A549 (cell line): ENCODE results near the gene MFSD2A. TPM values are rescaled to one million over a fixed set of nuclear protein-coding genes. Genes with fewer than 3 reads are reported as not detected.
A peak's percentile ranks its signal among the peaks of the same experiment; 100 is the strongest.

Source experiments
- ATAC-seq, 2 experiments: fragments of 200-7000 bp in 1 of 2; fragments of >200 bp in 1 of 2; cut with Nextera tagmentation in 1 of 2; cut with Tn5 transposase in 1 of 2; 3 replicates each; pipeline versions ENCODE4 v1.8.0 to v1.9.1; 2018 to 2020; ENCODE audit warnings: mild to moderate bottlenecking in 1 of 2, moderate library complexity in 1 of 2
- CTCF ChIA-PET: fragments of 300-600 bp; sonication (Branson Sonifier 250); formaldehyde crosslinking; extraction: SDS; loops from one replicate; lab custom pipeline; 2021; ENCODE audit warnings: antibody characterized with exemption, inconsistent platforms; lab: Yijun Ruan, JAX
- POLR2A ChIA-PET: fragments of 350-600 bp; formaldehyde crosslinking; extraction: SDS; loops from one replicate; lab custom pipeline; 2021; ENCODE audit warnings: antibody characterized with exemption, inconsistent platforms; lab: Yijun Ruan, JAX
- DNase-seq, 2 experiments: peaks; one replicate each; pipeline versions ENCODE4 v3.0.0 to v3.0.0-alpha.2; 2011 to 2016; ENCODE audit warnings: low read depth in 1 of 2, low spot score in 1 of 2
- FAIRE-seq: peaks from 2 replicates; lab custom pipeline; 2011; peaks lifted over from hg19 to GRCh38; lab: Jason Lieb, UNC
- H3K27ac ChIP-seq, 2 experiments: fragments of >200 bp; sonication (Bioruptor Twin); formaldehyde crosslinking; 3 replicates each; pipeline ENCODE4 v1.5.1; 2016 to 2017
- H3K4me1 ChIP-seq: fragments of >200 bp; sonication (Bioruptor Twin); formaldehyde crosslinking; 3 replicates; pipeline ENCODE4 v1.6.1; 2016
- H3K4me2 ChIP-seq: fragments of >200 bp; sonication (Bioruptor Twin); formaldehyde crosslinking; 3 replicates; pipeline ENCODE4 v1.6.1; 2016
- H3K4me3 ChIP-seq: fragments of >200 bp; sonication (Bioruptor Twin); formaldehyde crosslinking; 3 replicates; pipeline ENCODE4 v1.5.1; 2016
- H3K9me3 ChIP-seq: fragments of >200 bp; sonication (Bioruptor Twin); formaldehyde crosslinking; 3 replicates; pipeline ENCODE4 v1.6.1; 2016
- ATOH8 ChIP-seq: fragments of 250-450 bp; sonication (Bioruptor Pico); IDR thresholded peaks from 2 replicates; pipeline ENCODE4 v1.5.0; 2020; ENCODE audit warnings: low read depth, mild to moderate bottlenecking, moderate library complexity
- CBX2 ChIP-seq: fragments of 200-600 bp; sonication (generic); IDR thresholded peaks from 2 replicates; pipeline ENCODE4 v1.6.1; 2016; ENCODE audit warnings: low read depth, mild to moderate bottlenecking, borderline replicate concordance
- EHF ChIP-seq: fragments of 250-450 bp; sonication (Bioruptor Pico); IDR thresholded peaks from 2 replicates; pipeline ENCODE4 v1.5.0; 2020; ENCODE audit warnings: mild to moderate bottlenecking
- ELK1 ChIP-seq: fragments of 150-350 bp; IDR thresholded peaks from 2 replicates; pipeline ENCODE4 v1.6.1; 2014; ENCODE audit warnings: low read depth, mild to moderate bottlenecking, low read length
- EP300 ChIP-seq, 2 experiments: fragments of >200 bp; sonication (Bioruptor Twin); formaldehyde crosslinking; IDR thresholded peaks; 2 replicates in 1 of 2; 3 replicates in 1 of 2; pipeline ENCODE4 v1.6.1; 2016 to 2017
- FOSB ChIP-seq: fragments of 250-450 bp; sonication (Bioruptor Pico); IDR thresholded peaks from 2 replicates; pipeline ENCODE4 v1.5.0; 2020; ENCODE audit warnings: mild to moderate bottlenecking, moderate library complexity
- GATA3 ChIP-seq: IDR thresholded peaks from 2 replicates; pipeline ENCODE4 v1.6.1; 2012; ENCODE audit warnings: borderline replicate concordance
- HDAC2 ChIP-seq: fragments of 200-600 bp; sonication (generic); IDR thresholded peaks from 2 replicates; pipeline ENCODE4 v1.6.1; 2016
- HOXA7 ChIP-seq: fragments of 250-450 bp; sonication (Bioruptor Pico); IDR thresholded peaks from 2 replicates; pipeline ENCODE4 v1.5.0; 2020; ENCODE audit warnings: mild to moderate bottlenecking, moderate library complexity
- HOXB13 ChIP-seq: fragments of 250-450 bp; sonication (Bioruptor Pico); IDR thresholded peaks from 2 replicates; pipeline ENCODE4 v1.5.0; 2020; ENCODE audit warnings: low read depth, mild to moderate bottlenecking, moderate library complexity
- MAZ ChIP-seq: fragments of 150-350 bp; IDR thresholded peaks from 2 replicates; pipeline ENCODE4 v1.6.1; 2014; ENCODE audit warnings: antibody characterized with exemption, low read depth, low read length, borderline replicate concordance
- NFE2L2 ChIP-seq: fragments of 150-350 bp; conservative IDR thresholded peaks from 2 replicates; pipeline ENCODE4 v1.6.1; 2014; ENCODE audit warnings: low read length
- NPAS2 ChIP-seq: fragments of 250-450 bp; sonication (Bioruptor Pico); IDR thresholded peaks from 2 replicates; pipeline ENCODE4 v1.8.0; 2022; ENCODE audit warnings: mild to moderate bottlenecking, moderate library complexity, borderline replicate concordance
- PHF8 ChIP-seq: fragments of 200-600 bp; sonication (generic); IDR thresholded peaks from 2 replicates; pipeline ENCODE4 v1.6.1; 2016; ENCODE audit warnings: low read depth, mild to moderate bottlenecking, antibody characterized with exemption, moderate library complexity, borderline replicate concordance
- RAD21 ChIP-seq, 2 experiments: fragments of >200 bp in 1 of 2; sonication (Bioruptor Twin) in 1 of 2; formaldehyde crosslinking in 1 of 2; IDR thresholded peaks in 1 of 2; conservative IDR thresholded peaks in 1 of 2; 2 replicates in 1 of 2; 3 replicates in 1 of 2; pipeline ENCODE4 v1.6.1; 2012 to 2018; ENCODE audit warnings: inconsistent platforms in 1 of 2
- RCOR1 ChIP-seq: fragments of 150-350 bp; IDR thresholded peaks from 2 replicates; pipeline ENCODE4 v1.6.1; 2014; ENCODE audit warnings: antibody characterized with exemption, low read length, low read depth
- RFX5 ChIP-seq: fragments of 450-650 bp; IDR thresholded peaks from 2 replicates; pipeline ENCODE4 v1.7.1; 2014; ENCODE audit warnings: antibody characterized with exemption, mild to moderate bottlenecking, moderate library complexity
- RNF2 ChIP-seq: fragments of 200-600 bp; sonication (generic); IDR thresholded peaks from 2 replicates; pipeline ENCODE4 v1.6.1; 2016; ENCODE audit warnings: low read depth, mild to moderate bottlenecking, antibody characterized with exemption, moderate library complexity, borderline replicate concordance
- SREBF2 ChIP-seq: fragments of 450-650 bp; IDR thresholded peaks from 2 replicates; pipeline ENCODE4 v1.6.1; 2014; ENCODE audit warnings: mild to moderate bottlenecking, moderate library complexity
- TFCP2L1 ChIP-seq: fragments of 250-450 bp; sonication (Bioruptor Pico); IDR thresholded peaks from 2 replicates; pipeline ENCODE4 v1.5.0; 2021; ENCODE audit warnings: mild to moderate bottlenecking
- ZC3H11A ChIP-seq: fragments of 450-650 bp; IDR thresholded peaks from 2 replicates; pipeline ENCODE4 v1.6.1; 2014; ENCODE audit warnings: antibody characterized with exemption, mild to moderate bottlenecking
- ZNF302 ChIP-seq: fragments of 250-450 bp; sonication (Bioruptor Pico); IDR thresholded peaks from 2 replicates; pipeline ENCODE4 v1.9.0; 2021; ENCODE audit warnings: inconsistent platforms, mild to moderate bottlenecking, moderate library complexity
- WGBS: methylation state at CpG from one replicate; pipeline ENCODE4 v1.1.6; 2017; ENCODE audit errors: missing lambda C conversion rate; 5-methylcytosine and 5-hydroxymethylcytosine counted together
- polyA plus RNA-seq, 4 experiments: library from polyadenylated mRNA; depleted of rRNA in 3 of 4; stranded (reverse); fragments of >200 nt; fragmentation: RNase III in 1 of 4; extraction: RNeasy Plus Mini Kit Qiagen cat#74134 plus additional on column Dnase treatment in 1 of 4; gene quantifications; 2 replicates in 3 of 4; 3 replicates in 1 of 4; pipeline ENCODE4 v1.2.3, GENCODE V29; 2011 to 2017
- TF ChIP-seq, protein P1 (sequence below): IDR thresholded peaks from 2 replicates; pipeline ENCODE4 v1.6.1; 2012
- TF ChIP-seq, protein P2 (sequence below): fragments of >200 bp; sonication (Bioruptor Twin); formaldehyde crosslinking; IDR thresholded peaks from 2 replicates; pipeline ENCODE4 v1.6.1; 2016

The MFSD2A gene
- polyA plus RNA-seq, 2 of the 4 experiments (the other 2 are of a cell fraction) = 3.0 to 3.1 TPM

- no peak for FAIRE-seq
These were observed 37.9 kb downstream of the MFSD2A start for GRCh38 chr1:39992888-39993287.

GRCh38 chr1:39995973-39996393 is 41.0 kb downstream of the MFSD2A start:
- H3K9me3 ChIP-seq = no peaks in the 10 kb centered on the region
- no peaks in the 10 kb centered on the region for H3K4me1 ChIP-seq
- POLR2A ChIA-PET = no interaction called here
- no peak overlapping the region for H3K4me3 ChIP-seq
- FAIRE-seq = no peak
- ATAC-seq = 0 out of 6 replicates have a peak, but pooled peaks of 1 of the 2 experiments have one; percentile 47
- 100% methylated on average over 1 of the region's 1 CpG for WGBS
- no peak overlapping the region for H3K4me2 ChIP-seq
- TF ChIP-seq RFX5 (no peak), EHF (CRISPR knock-in tag) (no peak), NFE2L2 (no peak), SREBF2 (no peak), EP300 (IDR thresholded peaks at IDR 0.05) (no peak), PHF8 (no peak), MAZ (no peak), ATOH8 (no peak), HOXB13 (CRISPR knock-in tag) (no peak), CBX2 (no peak), RAD21 (conservative IDR thresholded peaks at IDR 0.05 in 1 of 2, IDR thresholded peaks at IDR 0.05 in 1 of 2) (no peak), RCOR1 (no peak), NPAS2 (CRISPR knock-in tag) (no peak), FOSB (CRISPR knock-in tag) (no peak)
- TF ChIP-seq, protein P1, sequence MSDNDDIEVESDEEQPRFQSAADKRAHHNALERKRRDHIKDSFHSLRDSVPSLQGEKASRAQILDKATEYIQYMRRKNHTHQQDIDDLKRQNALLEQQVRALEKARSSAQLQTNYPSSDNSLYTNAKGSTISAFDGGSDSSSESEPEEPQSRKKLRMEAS = no peak
- TF ChIP-seq, protein P2, sequence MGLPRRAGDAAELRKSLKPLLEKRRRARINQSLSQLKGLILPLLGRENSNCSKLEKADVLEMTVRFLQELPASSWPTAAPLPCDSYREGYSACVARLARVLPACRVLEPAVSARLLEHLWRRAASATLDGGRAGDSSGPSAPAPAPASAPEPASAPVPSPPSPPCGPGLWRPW = no peak
- TF ChIP-seq, all 56 proteins: peak for 0
- no peak overlapping the region for H3K27ac ChIP-seq
- CTCF ChIA-PET = interaction anchor here (0.9 kb wide), 1 partner anchor 23 kb away, joined by 4 read pairs; no protein-coding TSS in a partner anchor
- DNase-seq = no peak

More at GRCh38 chr1:39992888-39993287, 37.9 kb downstream of the MFSD2A start:
- Histone ChIP-seq H3K27ac (no peak overlapping the region), H3K4me2 (no peak overlapping the region), H3K4me1 (no peaks in the 10 kb centered on the region), H3K4me3 (no peak overlapping the region), H3K9me3 (no peaks in the 10 kb centered on the region)
- POLR2A ChIA-PET = no interaction called here
- ATAC-seq (no peak), DNase-seq (no peak)
- 46% methylated on average over 2 of the region's 5 CpGs for WGBS
- CTCF ChIA-PET = no interaction called here
- TF ChIP-seq HDAC2 (no peak), TFCP2L1 (CRISPR knock-in tag) (no peak), ELK1 (no peak), RAD21 (conservative IDR thresholded peaks at IDR 0.05 in 1 of 2, IDR thresholded peaks at IDR 0.05 in 1 of 2) (no peak), RNF2 (no peak), ZNF302 (CRISPR knock-in tag) (no peak), HOXA7 (CRISPR knock-in tag) (no peak), ZC3H11A (no peak), GATA3 (no peak), SREBF2 (no peak)
